ENCODE results near the gene PIK3CG.

The PIK3CG gene

DNA sequence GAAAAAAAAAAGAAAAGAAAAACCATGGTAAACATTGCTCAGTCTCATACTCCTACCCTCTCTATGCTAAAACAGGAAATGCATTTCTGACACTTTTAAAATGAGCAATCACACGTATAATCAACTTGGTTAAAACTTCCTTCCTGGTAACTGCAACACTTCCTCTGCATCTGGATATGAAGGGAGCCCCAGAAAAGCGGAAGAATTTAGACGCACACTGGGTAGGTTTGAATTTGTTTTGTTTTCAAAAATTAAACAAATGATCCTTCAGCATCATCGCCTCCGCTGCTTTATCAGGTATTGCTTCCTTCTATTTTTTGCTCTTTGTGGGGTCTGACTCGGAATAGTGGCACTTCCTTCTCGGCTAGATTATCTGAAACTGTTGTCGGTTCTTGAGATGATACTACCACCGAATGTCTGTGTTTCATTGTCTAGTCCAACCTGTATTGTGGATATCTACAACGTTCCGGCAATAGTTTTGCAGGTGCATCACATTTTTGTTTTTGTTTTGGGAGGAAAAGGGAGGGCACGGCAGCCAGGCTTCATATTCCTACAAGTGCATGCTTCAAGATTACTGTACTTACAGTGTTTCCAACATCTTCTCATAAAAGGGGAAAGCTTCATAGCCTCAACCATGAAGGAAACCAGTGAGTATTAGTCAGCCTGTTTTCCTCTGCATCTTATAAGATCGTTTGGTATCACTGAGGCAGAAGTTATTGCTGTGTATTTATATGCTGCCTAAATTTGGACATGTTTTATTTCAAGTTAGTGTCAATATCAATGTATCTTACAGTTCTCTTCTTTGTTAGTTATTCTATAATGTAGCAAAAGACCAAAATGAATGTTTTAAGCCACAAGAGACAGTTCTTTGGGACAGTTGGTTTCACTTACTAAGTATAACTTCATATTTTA lies at the start of gene PIK3CG:
TSS of gene PIK3CG (plus strand) at position 153 of the 912 bp plus-strand sequence. CDS start 2,280 bp downstream, outside the sequence.
- Histone ChIP-seq H3K9me3 (no peaks in the 10 kb centered on the region), H3K4me1 (ENCODE audit: control insufficient read depth in 1 of 2, insufficient read depth in 1 of 2, low read depth in 1 of 2, low read length in 1 of 2) (peaks cover 61 to 67% of the 10 kb centered on the region in 2 experiments), H3K4me3 (ENCODE audit: low read depth in 1 of 2, low read length in 1 of 2) (peak within 1 kb of the TSS; percentile 84 to 86), H3K36me3 (peaks cover 33% of the 10 kb centered on the region), H3K27ac (peak within 1 kb of the TSS; percentile 94), H3K27me3 (no peaks in the 10 kb centered on the region)
- TF ChIP-seq, protein P1, sequence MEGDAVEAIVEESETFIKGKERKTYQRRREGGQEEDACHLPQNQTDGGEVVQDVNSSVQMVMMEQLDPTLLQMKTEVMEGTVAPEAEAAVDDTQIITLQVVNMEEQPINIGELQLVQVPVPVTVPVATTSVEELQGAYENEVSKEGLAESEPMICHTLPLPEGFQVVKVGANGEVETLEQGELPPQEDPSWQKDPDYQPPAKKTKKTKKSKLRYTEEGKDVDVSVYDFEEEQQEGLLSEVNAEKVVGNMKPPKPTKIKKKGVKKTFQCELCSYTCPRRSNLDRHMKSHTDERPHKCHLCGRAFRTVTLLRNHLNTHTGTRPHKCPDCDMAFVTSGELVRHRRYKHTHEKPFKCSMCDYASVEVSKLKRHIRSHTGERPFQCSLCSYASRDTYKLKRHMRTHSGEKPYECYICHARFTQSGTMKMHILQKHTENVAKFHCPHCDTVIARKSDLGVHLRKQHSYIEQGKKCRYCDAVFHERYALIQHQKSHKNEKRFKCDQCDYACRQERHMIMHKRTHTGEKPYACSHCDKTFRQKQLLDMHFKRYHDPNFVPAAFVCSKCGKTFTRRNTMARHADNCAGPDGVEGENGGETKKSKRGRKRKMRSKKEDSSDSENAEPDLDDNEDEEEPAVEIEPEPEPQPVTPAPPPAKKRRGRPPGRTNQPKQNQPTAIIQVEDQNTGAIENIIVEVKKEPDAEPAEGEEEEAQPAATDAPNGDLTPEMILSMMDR (IDR thresholded peaks at IDR 0.05) = no peak

DNA sequence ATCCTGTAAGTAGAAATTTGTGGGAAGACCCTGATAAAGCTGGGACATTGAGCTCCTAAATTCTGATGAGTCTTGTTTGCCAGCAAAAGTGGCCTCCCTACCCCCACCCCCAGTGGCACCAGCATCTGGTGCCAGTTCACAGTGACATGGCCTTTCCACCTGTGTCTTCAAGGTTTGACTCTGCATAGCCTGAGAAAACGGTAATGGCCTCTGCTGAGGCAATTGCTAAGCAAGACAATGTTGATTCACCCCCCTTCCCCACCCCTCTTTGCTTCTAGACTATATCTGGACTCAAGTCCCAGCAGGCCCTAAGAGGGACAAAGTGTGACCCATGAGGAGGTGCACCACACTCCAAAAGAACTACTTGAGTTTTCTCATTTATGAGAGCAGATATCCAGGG lies 48.0 kb upstream of the PIK3CG start:
- TF ChIP-seq, protein P1 (IDR thresholded peaks at IDR 0.05) = no peak
- H3K4me3 ChIP-seq (ENCODE audit: low read depth in 1 of 2, low read length in 1 of 2) = no peak overlapping the region
- no peaks in the 10 kb centered on the region for H3K27me3 ChIP-seq
- no peaks in the 10 kb centered on the region for H3K4me1 ChIP-seq (ENCODE audit: control insufficient read depth in 1 of 2, insufficient read depth in 1 of 2, low read depth in 1 of 2, low read length in 1 of 2)
- no peaks in the 10 kb centered on the region for H3K36me3 ChIP-seq
- no peak overlapping the region for H3K27ac ChIP-seq
- H3K9me3 ChIP-seq = no peaks in the 10 kb centered on the region

DNA sequence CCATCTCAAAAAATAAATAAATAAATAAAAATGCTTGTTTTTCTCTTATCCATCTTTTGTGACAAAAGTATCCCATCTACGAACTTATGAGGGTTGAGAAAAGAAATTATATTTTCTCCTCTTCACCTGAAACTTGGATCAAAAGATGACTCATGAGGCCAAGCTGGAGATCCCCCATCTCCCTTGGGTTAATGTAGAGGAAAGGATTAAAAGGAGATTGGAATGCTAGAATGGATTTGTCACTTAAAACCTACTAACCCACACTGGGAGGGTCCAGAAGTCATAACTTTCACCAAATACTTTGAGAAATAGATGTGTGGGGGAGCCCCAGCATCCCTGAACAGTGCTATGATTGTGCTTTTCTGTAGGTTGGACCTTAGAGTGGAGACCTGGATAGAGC lies 46.3 kb upstream of the PIK3CG start:
- H3K36me3 ChIP-seq = no peaks in the 10 kb centered on the region
- H3K27me3 ChIP-seq = no peaks in the 10 kb centered on the region
- no peak overlapping the region for H3K4me3 ChIP-seq (ENCODE audit: low read depth in 1 of 2, low read length in 1 of 2)
- H3K9me3 ChIP-seq = no peaks in the 10 kb centered on the region
- TF ChIP-seq, protein P1 (IDR thresholded peaks at IDR 0.05) = no peak
- no peak overlapping the region for H3K27ac ChIP-seq
- no peaks in the 10 kb centered on the region for H3K4me1 ChIP-seq (ENCODE audit: control insufficient read depth in 1 of 2, insufficient read depth in 1 of 2, low read depth in 1 of 2, low read length in 1 of 2)

DNA sequence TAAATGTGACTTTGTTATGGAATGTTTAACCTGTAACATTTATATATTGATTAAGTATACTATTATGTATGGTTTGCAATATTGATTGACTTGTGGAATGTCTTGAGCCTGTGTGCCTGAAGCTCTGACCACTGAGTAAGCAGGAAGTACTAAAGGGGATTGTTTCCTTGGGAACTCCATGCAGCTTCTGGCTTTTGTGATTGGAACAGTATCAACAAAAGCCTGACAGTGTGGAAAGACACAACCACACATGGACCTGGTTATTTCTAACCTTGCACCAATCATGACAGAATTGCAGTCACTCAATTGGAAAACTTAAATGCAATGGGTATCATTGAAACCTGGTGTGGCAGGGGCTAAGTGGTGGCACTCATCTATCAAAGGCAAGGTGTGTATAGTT lies 45.5 kb upstream of the PIK3CG start:
- H3K27ac ChIP-seq = no peak overlapping the region
- no peaks in the 10 kb centered on the region for H3K27me3 ChIP-seq
- no peaks in the 10 kb centered on the region for H3K9me3 ChIP-seq
- TF ChIP-seq, protein P1 (IDR thresholded peaks at IDR 0.05) = no peak
- H3K36me3 ChIP-seq = no peaks in the 10 kb centered on the region
- H3K4me1 ChIP-seq (ENCODE audit: control insufficient read depth in 1 of 2, insufficient read depth in 1 of 2, low read depth in 1 of 2, low read length in 1 of 2) = no peaks in the 10 kb centered on the region
- H3K4me3 ChIP-seq (ENCODE audit: low read depth in 1 of 2, low read length in 1 of 2) = no peak overlapping the region

DNA sequence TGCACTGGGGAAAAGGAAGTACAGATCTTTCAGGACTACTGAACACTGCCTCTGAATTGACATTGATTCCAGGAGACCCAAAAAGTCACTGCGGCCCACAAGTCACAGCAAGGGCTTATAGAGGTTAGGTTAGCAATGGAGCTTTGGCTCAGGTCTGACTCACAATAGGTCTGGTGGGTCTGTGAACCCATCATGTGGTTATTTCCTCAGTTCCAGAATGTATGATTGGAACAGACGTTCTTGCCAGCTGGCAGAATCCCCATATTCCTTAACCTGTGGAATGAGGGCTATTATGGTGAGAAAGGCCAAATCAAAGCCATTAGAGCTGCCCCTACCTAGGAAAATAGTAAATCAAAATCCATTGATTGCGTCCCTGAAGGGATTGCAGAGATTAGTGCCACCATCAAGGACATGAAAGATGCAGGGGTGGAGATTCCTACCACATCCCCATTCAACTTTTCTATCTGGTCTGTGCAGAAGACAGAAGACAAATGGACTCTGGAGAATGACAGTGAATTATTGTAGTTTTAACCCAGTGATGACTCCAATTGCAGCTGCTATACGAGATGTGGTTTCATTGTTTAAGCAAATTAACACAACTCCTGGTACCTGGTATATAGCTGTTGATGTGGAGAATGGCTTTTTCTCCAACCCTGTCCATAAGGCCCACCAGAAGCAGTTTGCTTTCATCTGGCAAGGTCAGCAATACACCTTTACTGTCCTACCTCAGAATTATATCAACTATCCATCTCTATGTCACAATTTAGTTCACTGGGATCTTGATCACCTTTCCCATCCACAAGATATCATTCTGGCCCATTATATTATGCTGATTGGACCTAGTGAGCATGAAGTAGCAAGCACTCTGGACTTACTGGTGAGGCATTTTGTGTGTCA lies 44.5 kb upstream of the PIK3CG start:
- no peaks in the 10 kb centered on the region for H3K4me1 ChIP-seq (ENCODE audit: control insufficient read depth in 1 of 2, insufficient read depth in 1 of 2, low read depth in 1 of 2, low read length in 1 of 2)
- TF ChIP-seq, protein P1 (IDR thresholded peaks at IDR 0.05) = no peak
- no peaks in the 10 kb centered on the region for H3K36me3 ChIP-seq
- no peaks in the 10 kb centered on the region for H3K27me3 ChIP-seq
- no peak overlapping the region for H3K4me3 ChIP-seq (ENCODE audit: low read depth in 1 of 2, low read length in 1 of 2)
- H3K27ac ChIP-seq = no peak overlapping the region
- no peaks in the 10 kb centered on the region for H3K9me3 ChIP-seq

Data from neutrophil (primary cell).